Measurements from ENCODE around the gene ZNF292. TPM values are rescaled to one million over a fixed set of nuclear protein-coding genes. Genes with fewer than 3 reads are reported as not detected.

Gene ZNF292
- total RNA-seq, 4 donors from 2014 or later: 16.5 to 38.9 (median 17.3) TPM

GRCh38 chr6:87242311-87242710, 86.9 kb downstream of the ZNF292 start:
- 84 to 89% methylated on average over 4 of the region's 4 CpGs for whole genome bisulfite sequencing, 2 donors
- Histone ChIP-seq H3K9me3 (no peaks in the 10 kb centered on the region), H3K36me3 (peaks cover 0 to 84% (median 7%) of the 10 kb centered on the region in 3 donors), H3K27ac (no peak overlapping the region), H3K27me3 (no peaks in the 10 kb centered on the region), H3K4me3 (no peak overlapping the region), H3K4me1 (no peaks in the 10 kb centered on the region)
- no peak for DNase-seq
- TF ChIP-seq POLR2A (IDR thresholded peaks at IDR 0.05) (no peak), CTCF (IDR thresholded peaks at IDR 0.05) (no peak)
- intact Hi-C loops (cut with DNase I): no loop called here

- Histone ChIP-seq H3K4me3 (no peak overlapping the region), H3K9me3 (no peaks in the 10 kb centered on the region), H3K27ac (no peak overlapping the region), H3K27me3 (no peaks in the 10 kb centered on the region), H3K4me1 (no peaks in the 10 kb centered on the region), H3K36me3 (peaks cover 0 to 92% (median 7%) of the 10 kb centered on the region in 3 donors)
- DNase-seq: no peak
- TF ChIP-seq CTCF (IDR thresholded peaks at IDR 0.05): no peak
- TF ChIP-seq POLR2A (IDR thresholded peaks at IDR 0.05): no peak
- intact Hi-C loops (cut with DNase I): no loop called here
Measured at GRCh38 chr6:87243812-87244211, 88.4 kb downstream of the ZNF292 start.

DNA sequence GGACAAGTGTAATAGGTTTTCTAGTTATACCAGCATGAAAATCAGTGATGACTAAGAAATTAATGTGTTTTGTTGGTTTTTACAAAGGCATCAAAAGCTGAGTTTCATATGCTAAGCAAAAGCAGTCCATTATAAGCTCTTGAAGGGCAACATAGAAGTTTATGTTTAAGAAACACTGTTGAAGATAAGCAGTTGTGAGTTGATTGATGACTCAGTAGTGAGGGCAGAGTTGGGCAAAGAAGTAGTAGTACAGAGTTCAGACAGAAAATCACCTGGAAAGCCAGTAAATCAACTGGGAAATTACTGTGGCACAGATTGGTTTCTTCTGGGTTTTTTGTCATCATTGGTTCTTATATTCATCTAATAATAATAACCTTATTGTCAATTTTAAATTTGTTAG, 89.0 kb downstream of the ZNF292 start:
- peaks cover 0 to 93% (median 7%) of the 10 kb centered on the region in 3 donors for H3K36me3 ChIP-seq

GRCh38 chr6:87250019-87250418, 94.7 kb downstream of the ZNF292 start:
- intact Hi-C loops (cut with DNase I): no loop called here
- Histone ChIP-seq H3K4me1 (no peaks in the 10 kb centered on the region), H3K4me3 (no peak overlapping the region), H3K36me3 (peaks cover 0 to 97% (median 12%) of the 10 kb centered on the region in 3 donors), H3K27ac (no peak overlapping the region), H3K9me3 (no peaks in the 10 kb centered on the region), H3K27me3 (no peaks in the 10 kb centered on the region)
- DNase-seq: no peak
- no peak for TF ChIP-seq POLR2A (IDR thresholded peaks at IDR 0.05)
- TF ChIP-seq CTCF (IDR thresholded peaks at IDR 0.05): no peak

More for the DNA sequence above, 89.0 kb downstream of the ZNF292 start:
- Histone ChIP-seq H3K4me3 (no peak overlapping the region), H3K4me1 (no peaks in the 10 kb centered on the region), H3K9me3 (no peaks in the 10 kb centered on the region), H3K27ac (no peak overlapping the region), H3K27me3 (no peaks in the 10 kb centered on the region)
- TF ChIP-seq CTCF (IDR thresholded peaks at IDR 0.05) (no peak), POLR2A (IDR thresholded peaks at IDR 0.05) (no peak)
- intact Hi-C loops (cut with DNase I): no loop called here
- no peak for DNase-seq

DNA sequence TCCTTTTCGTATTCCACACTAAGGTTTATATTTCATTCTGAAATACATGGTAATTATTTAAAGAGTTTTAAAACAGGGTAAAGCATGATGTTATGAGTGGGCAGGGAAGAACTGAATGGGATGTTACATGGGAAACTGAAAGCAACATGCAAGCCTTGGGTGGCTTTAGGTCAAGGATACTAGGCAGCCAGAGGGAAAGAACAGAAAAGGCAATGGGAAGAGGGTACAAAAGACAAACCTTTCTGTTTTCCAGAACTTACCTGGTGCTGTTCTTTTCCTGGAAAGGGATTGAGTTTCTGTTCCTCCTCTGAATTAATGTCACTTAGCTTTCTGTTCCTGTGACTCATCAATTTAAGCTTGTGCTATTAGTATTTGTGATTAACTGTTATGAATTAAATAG, 95.9 kb downstream of the ZNF292 start:
- intact Hi-C loops (cut with DNase I): no loop called here
- Histone ChIP-seq H3K4me3 (no peak overlapping the region), H3K27ac (no peak overlapping the region), H3K27me3 (no peaks in the 10 kb centered on the region), H3K4me1 (no peaks in the 10 kb centered on the region), H3K9me3 (no peaks in the 10 kb centered on the region), H3K36me3 (peaks cover 0 to 97% (median 12%) of the 10 kb centered on the region in 3 donors)
- 73 to 86% methylated on average over 1 of the region's 1 CpG for WGBS, 2 donors
- no peak for DNase-seq
- TF ChIP-seq POLR2A (IDR thresholded peaks at IDR 0.05): no peak
- TF ChIP-seq CTCF (IDR thresholded peaks at IDR 0.05): no peak

Data from esophagus squamous epithelium (tissue), 5 donors.